Endothelial cell of umbilical vein (primary cell): ENCODE measurements around the gene VCPKMT. TPM values are rescaled to one million over a fixed set of nuclear protein-coding genes. Genes with fewer than 3 reads are reported as not detected.

Experiments used
- BruUV-seq: library from RNA; stranded (reverse); fragments of 400-500 nt; replicated peaks from 2 replicates; lab custom pipeline; 2021; lab: Mats Ljungman, UMichigan
- CTCF ChIA-PET: fragments of 300-600, 350-600 bp; sonication (Branson Sonifier 250); formaldehyde crosslinking; loops from one replicate; lab custom pipeline; 2021; ENCODE audit warnings: antibody characterized with exemption, inconsistent platforms; lab: Charles Lee
- POLR2A ChIA-PET: fragments of 300-600, 350-600 bp; sonication (Branson Sonifier 250); formaldehyde crosslinking; loops from one replicate; lab custom pipeline; 2021; ENCODE audit warnings: antibody characterized with exemption, inconsistent platforms; lab: Charles Lee
- DNase-seq: peaks from one replicate; pipeline ENCODE4 v3.0.0-alpha.2; 2011; ENCODE audit warnings: low read depth, low spot score
- FAIRE-seq: peaks from 2 replicates; lab custom pipeline; 2011; peaks lifted over from hg19 to GRCh38; lab: Jason Lieb, UNC
- H2AFZ ChIP-seq: 2 replicates; pipeline ENCODE4 v1.6.0; 2012; ENCODE audit warnings: low read depth, low read length, control low read depth, inconsistent platforms
- H3K27ac ChIP-seq: 2 replicates; pipeline ENCODE4 v1.5.1; 2011; ENCODE audit warnings: low read depth, mild to moderate bottlenecking, control low read depth, low read length, moderate library complexity; ENCODE audit not compliant: insufficient read depth
- H3K27me3 ChIP-seq, 2 experiments: 2 replicates each; pipeline versions ENCODE4 v1.6.0 to v1.6.1; 2011; ENCODE audit warnings: low read length in 2 of 2, mixed read lengths in 1 of 2; ENCODE audit not compliant: control insufficient read depth in 2 of 2, insufficient read depth in 2 of 2
- H3K36me3 ChIP-seq, 2 experiments: 2 replicates in 1 of 2; 3 replicates in 1 of 2; pipeline ENCODE4 v1.5.1; 2011; ENCODE audit warnings: low read length in 2 of 2, mild to moderate bottlenecking in 1 of 2, moderate library complexity in 1 of 2; ENCODE audit not compliant: control insufficient read depth in 2 of 2, insufficient read depth in 2 of 2; ENCODE audit errors: extremely low read depth in 1 of 2
- H3K4me1 ChIP-seq: 3 replicates; pipeline ENCODE4 v1.5.1; 2011; ENCODE audit warnings: mild to moderate bottlenecking, low read length; ENCODE audit not compliant: control insufficient read depth, insufficient read depth; ENCODE audit errors: extremely low read depth
- H3K4me2 ChIP-seq: 2 replicates; pipeline ENCODE4 v1.6.1; 2011; ENCODE audit warnings: low read length, control low read depth, mixed read lengths; ENCODE audit not compliant: insufficient read depth
- H3K4me3 ChIP-seq, 3 experiments: fragments of 200-600 bp in 1 of 3; sonication (generic), shearing (Covaris generic) in 1 of 3; replicated peaks in 1 of 3; 2 replicates each; pipeline ENCODE4 v1.5.1; 2011 to 2016; ENCODE audit warnings: control low read depth in 3 of 3, low read length in 3 of 3, mild to moderate bottlenecking in 2 of 3, inconsistent platforms in 1 of 3, low read depth in 1 of 3, moderate library complexity in 1 of 3; ENCODE audit not compliant: insufficient read depth in 1 of 3
- H3K79me2 ChIP-seq: 2 replicates; pipeline ENCODE4 v1.6.0; 2012; ENCODE audit warnings: low read length, inconsistent platforms; ENCODE audit not compliant: control insufficient read depth, insufficient read depth
- H3K9ac ChIP-seq: replicated peaks from 2 replicates; pipeline ENCODE3; 2011; ENCODE audit warnings: low read length, control low read depth; ENCODE audit not compliant: insufficient read depth; ENCODE audit errors: extremely low read depth
- H3K9me1 ChIP-seq: replicated peaks from 3 replicates; pipeline ENCODE4 v1.6.0; 2011; ENCODE audit warnings: mild to moderate bottlenecking, low read length; ENCODE audit not compliant: control insufficient read depth, insufficient read depth; ENCODE audit errors: extremely low read depth
- H3K9me3 ChIP-seq: replicated peaks from 2 replicates; pipeline ENCODE4 v1.5.1; 2012; ENCODE audit warnings: low read length, inconsistent platforms; ENCODE audit not compliant: control insufficient read depth, insufficient read depth
- H4K20me1 ChIP-seq: replicated peaks from 2 replicates; pipeline ENCODE3; 2011; ENCODE audit warnings: mild to moderate bottlenecking, low read length; ENCODE audit not compliant: control insufficient read depth, insufficient read depth; ENCODE audit errors: extremely low read depth
- CTCF ChIP-seq, 2 donors: IDR thresholded peaks; 1 replicate in 1 of 2; 2 replicates in 1 of 2; pipeline ENCODE4 v1.5.1; 2011; ENCODE audit warnings: low read length in 2 of 2, mild to moderate bottlenecking in 2 of 2, moderate library complexity in 2 of 2, control low read depth in 1 of 2, inconsistent platforms in 1 of 2, low read depth in 1 of 2; ENCODE audit not compliant: insufficient read depth in 1 of 2; ENCODE audit errors: extremely low read depth in 1 of 2
- EZH2 ChIP-seq: IDR thresholded peaks from 2 replicates; pipeline ENCODE4 v1.6.1; 2012; ENCODE audit warnings: borderline replicate concordance, low read depth, mild to moderate bottlenecking, moderate library complexity, low read length, inconsistent platforms; ENCODE audit not compliant: severe bottlenecking
- FOS ChIP-seq: IDR thresholded peaks from 2 replicates; pipeline ENCODE4 v1.6.1; 2011; ENCODE audit warnings: mild to moderate bottlenecking, low read length, moderate library complexity, borderline replicate concordance; ENCODE audit not compliant: insufficient read depth
- JUN ChIP-seq: IDR thresholded peaks from 2 replicates; pipeline ENCODE4 v1.6.1; 2011; ENCODE audit warnings: borderline replicate concordance, low read depth; ENCODE audit not compliant: insufficient read length, insufficient read depth
- MAX ChIP-seq: IDR thresholded peaks from 2 replicates; pipeline ENCODE4 v1.6.1; 2011; ENCODE audit not compliant: insufficient read depth, insufficient read length
- MYC ChIP-seq: IDR thresholded peaks from one replicate; pipeline ENCODE4 v1.6.1; 2011; ENCODE audit warnings: mild to moderate bottlenecking, low read depth, low read length
- POLR2A ChIP-seq: IDR thresholded peaks from 2 replicates; pipeline ENCODE4 v1.6.1; 2012; ENCODE audit warnings: low read depth, mild to moderate bottlenecking, control low read depth, low read length
- POLR2AphosphoS5 ChIP-seq: IDR thresholded peaks from 2 replicates; pipeline ENCODE4 v1.6.1; 2012; ENCODE audit warnings: low read depth, mild to moderate bottlenecking, control low read depth, low read length, moderate library complexity; ENCODE audit not compliant: insufficient read depth
- dilution Hi-C: fragments of 300-500 bp; cut with MboI; formaldehyde crosslinking; loops from one replicate; pipeline ENCODE4 v1.15.0; 2019; ENCODE audit warnings: low sequenced_read_pairs; ENCODE audit not compliant: extremely low pct_ligation_motif_present
- intact Hi-C: fragments of 100-400 bp; cut with micrococcal nuclease; formaldehyde crosslinking; loops from one replicate; pipeline ENCODE4 v1.10.0; 2022
- polyA plus RNA-seq, 4 experiments: library from polyadenylated mRNA; depleted of rRNA in 3 of 4; stranded (reverse) in 3 of 4; unstranded in 1 of 4; fragments of >200 nt; gene quantifications; 2 replicates each; pipeline versions ENCODE4 v1.2.1 to v1.2.3, GENCODE V29; 2011 to 2012; ENCODE audit warnings: missing spikeins in 1 of 4
- total RNA-seq: library from RNA; stranded (reverse); gene quantifications from 2 replicates; pipeline ENCODE4 v1.2.3, GENCODE V29; 2021

The VCPKMT gene
- total and polyA plus RNA-seq, 2 donors (not counting 3 experiments of a cell fraction or from before 2014, with no cell fraction given): 3.5 to 9.2 TPM

GRCh38 chr14:50084666-50085065 lies 31.7 kb downstream of the VCPKMT start:
- Histone ChIP-seq H3K4me3 (no peak overlapping the region), H3K79me2 (no peaks in the 10 kb centered on the region), H3K9me1 (no peaks in the 10 kb centered on the region), H3K9me3 (no peaks in the 10 kb centered on the region), H3K27ac (no peak overlapping the region), H3K4me2 (no peak overlapping the region), H3K9ac (no peak overlapping the region), H3K4me1 (no peaks in the 10 kb centered on the region), H2AFZ (no peak overlapping the region), H3K36me3 (no peaks in the 10 kb centered on the region), H3K27me3 (no peaks in the 10 kb centered on the region), H4K20me1 (no peaks in the 10 kb centered on the region)
- ChIA-PET POLR2A (no interaction called here), CTCF (no interaction called here)
- intact Hi-C loops: no loop called here
- DNase-seq (no peak), FAIRE-seq (no peak)
- BruUV-seq: no TSS peak
- dilution Hi-C loops: no loop called here
- TF ChIP-seq POLR2AphosphoS5: no peak
- TF ChIP-seq POLR2A: no peak
- TF ChIP-seq CTCF (IDR thresholded peaks at IDR 0.05; ENCODE audit: extremely low read depth in 1 of 2, insufficient read depth in 1 of 2, low read depth in 1 of 2, low read length in 2 of 2): no peak
- no peak for TF ChIP-seq JUN
- TF ChIP-seq MAX: no peak
- TF ChIP-seq MYC: no peak
- TF ChIP-seq EZH2: no peak
- TF ChIP-seq FOS: no peak
